Heart left ventricle (tissue), 13 donors: Measurements from ENCODE around the gene SETBP1.

Experiments used
- CTCF ChIP-seq, 12 donors: fragments of 200-600 bp; sonication (generic) in 4 of 12; IDR thresholded peaks; one replicate each; pipeline versions ENCODE4 v1.5.0 to v1.8.0; 2018 to 2022; ENCODE audit warnings: antibody characterized with exemption in 12 of 12, mild to moderate bottlenecking in 5 of 12
- POLR2A ChIP-seq, 2 donors: fragments of 450-650 bp; IDR thresholded peaks; one replicate each; pipeline ENCODE4 v1.6.1; 2017; ENCODE audit warnings: antibody characterized with exemption in 2 of 2, mild to moderate bottlenecking in 2 of 2, moderate library complexity in 2 of 2
- donor health status: ischemic (EF 13 %, LVEDD 7.1; RV severe dilation, severe dysfunction).
- donor health status: DM: no; HTN: yes; CAD: no.
- donor health status: DM: no; HTN: no; CAD: no.
- donor health status: ischemic (EF 25% LVEDD 6.9; RV normal size, moderate dysfunction).
- donor health status: ischemic (EF 25% LVEDD 5.7; RV mildly dilated, moderate dysfunction).
- donor health status: ischemic (EF 35%, LVEDD 5.7; RV mildly dilated, moderate dysfunction).
- donor health status: nonischemic (EF 11% LVEDD 7.7; RV severe dilation, severe dysfunction).
- donor health status: DM: yes; HTN: yes; CAD: no.
- donor health status: PGD.
- donor health status: ischemic (EF 29% LVEDD 5.4; RV normal size, mild dysfunction).
- donor health status: nonischemic (EF 23%, LVEDD 6.1; RV moderate dilation, normal function).

DNA sequence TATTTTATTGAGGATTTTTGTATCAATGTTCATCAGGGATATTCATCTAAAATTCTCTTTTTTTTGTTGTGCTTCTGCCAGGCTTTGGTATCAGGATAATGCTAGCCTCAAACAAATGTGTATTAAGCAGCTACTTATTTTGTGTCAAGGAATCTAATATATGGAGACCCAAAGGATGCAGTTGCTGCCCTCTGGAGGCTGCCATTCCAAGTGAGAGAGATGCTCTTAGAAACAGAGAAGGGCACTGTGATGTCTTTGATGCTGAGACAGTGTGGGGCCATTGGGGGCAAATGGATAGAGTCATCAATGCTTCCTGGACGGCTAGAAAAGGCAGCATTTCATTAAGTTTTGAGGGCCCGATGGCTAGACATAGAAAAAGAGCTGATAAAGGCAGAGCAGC lies 292.6 kb downstream of the SETBP1 start:
- TF ChIP-seq CTCF (IDR thresholded peaks at IDR 0.05) (peak in 5 of 12 donors; percentile 6 to 45 (median 29)), POLR2A (IDR thresholded peaks at IDR 0.05) (no peak)
